HepG2 (cell line): ENCODE measurements around the gene HDDC3. TPM values are rescaled to one million over a fixed set of nuclear protein-coding genes. Genes with fewer than 3 reads are reported as not detected.

Experiments used
- FOXP4 ChIP-seq: sonication (generic); formaldehyde crosslinking; IDR thresholded peaks from 2 replicates; pipeline ENCODE4 v1.4.0; 2020; ENCODE audit warnings: missing genetic modification reagents
- NFE2L2 ChIP-seq: fragments of 150-350 bp; IDR thresholded peaks from 2 replicates; pipeline ENCODE4 v1.6.1; 2014; ENCODE audit warnings: low read length
- PAWR ChIP-seq: sonication (generic); formaldehyde crosslinking; IDR thresholded peaks from 2 replicates; pipeline ENCODE4 v1.4.0; 2020; ENCODE audit warnings: missing genetic modification reagents, mild to moderate bottlenecking, borderline replicate concordance
- SP1 ChIP-seq, 2 experiments: fragments of 450-650 bp in 1 of 2; sonication (generic) in 1 of 2; formaldehyde crosslinking in 1 of 2; IDR thresholded peaks; 2 replicates each; pipeline versions ENCODE4 v1.4.0 to v1.6.1; 2016 to 2020; ENCODE audit warnings: missing genetic modification reagents in 1 of 2
- SP140L ChIP-seq: sonication (generic); formaldehyde crosslinking; IDR thresholded peaks from 2 replicates; pipeline ENCODE4 v1.4.0; 2020; ENCODE audit warnings: missing genetic modification reagents, borderline replicate concordance
- TBX2 ChIP-seq: sonication (generic); formaldehyde crosslinking; IDR thresholded peaks from 2 replicates; pipeline ENCODE4 v1.5.0; 2020; ENCODE audit warnings: missing genetic modification reagents, mild to moderate bottlenecking, borderline replicate concordance
- TSC22D2 ChIP-seq: sonication (generic); formaldehyde crosslinking; IDR thresholded peaks from 2 replicates; pipeline ENCODE4 v1.5.1; 2020; ENCODE audit warnings: missing genetic modification reagents, mild to moderate bottlenecking, borderline replicate concordance
- WIZ ChIP-seq: sonication (generic); formaldehyde crosslinking; IDR thresholded peaks from 2 replicates; pipeline ENCODE4 v1.5.1; 2020; ENCODE audit warnings: mild to moderate bottlenecking, missing genetic modification reagents
- XRCC5 ChIP-seq: fragments of 200-400 bp; formaldehyde crosslinking; optimal IDR thresholded peaks from 2 replicates; pipeline ENCODE3; 2017; ENCODE audit warnings: mild to moderate bottlenecking, low read length
- ZMAT5 ChIP-seq: sonication (generic); formaldehyde crosslinking; IDR thresholded peaks from 2 replicates; pipeline ENCODE4 v1.5.0; 2020; ENCODE audit warnings: mild to moderate bottlenecking, low read depth, missing genetic modification reagents, borderline replicate concordance
- ZNF274 ChIP-seq: sonication (generic); formaldehyde crosslinking; IDR thresholded peaks from 2 replicates; pipeline ENCODE4 v1.5.1; 2020; ENCODE audit warnings: mild to moderate bottlenecking, missing genetic modification reagents
- ZNF281 ChIP-seq: sonication (generic); formaldehyde crosslinking; IDR thresholded peaks from 2 replicates; pipeline ENCODE4 v1.4.0; 2020; ENCODE audit warnings: missing genetic modification reagents, borderline replicate concordance
- ZNF770 ChIP-seq: sonication (generic); formaldehyde crosslinking; IDR thresholded peaks from 2 replicates; pipeline ENCODE4 v1.5.0; 2020; ENCODE audit warnings: mild to moderate bottlenecking, missing genetic modification reagents
- ZNF776 ChIP-seq: sonication (generic); formaldehyde crosslinking; IDR thresholded peaks from 2 replicates; pipeline ENCODE4 v1.4.0; 2020; ENCODE audit warnings: mild to moderate bottlenecking, missing genetic modification reagents
- ZNF883 ChIP-seq: sonication (generic); formaldehyde crosslinking; IDR thresholded peaks from 2 replicates; pipeline ENCODE4 v1.5.1; 2020; ENCODE audit warnings: mild to moderate bottlenecking, missing genetic modification reagents; ENCODE audit errors: not compliant biosample characterization
- polyA plus RNA-seq, 8 experiments: library from polyadenylated mRNA; depleted of rRNA in 3 of 8; stranded (reverse) in 7 of 8; unstranded in 1 of 8; fragments of >200 nt; fragmentation: Illumina TruSeq in 4 of 8; extraction: Trizol in 4 of 8; gene quantifications; 2 replicates each; pipeline versions ENCODE4 v1.2.1 to v1.2.3, GENCODE V29; 2011 to 2016; ENCODE audit warnings: low read depth in 4 of 8, missing spikeins in 1 of 8, mixed read lengths in 1 of 8; ENCODE audit not compliant: insufficient read depth in 1 of 8
- total RNA-seq, 5 experiments: library from RNA; depleted of rRNA; stranded (reverse); fragments of >200 nt; fragmentation: Illumina TruSeq; extraction: Trizol; gene quantifications; 2 replicates each; pipeline ENCODE4 v1.2.3, GENCODE V29; 2016; ENCODE audit warnings: low read depth in 1 of 5

The HDDC3 gene
- total and polyA plus RNA-seq, 2 of the 13 experiments (the other 11 are each of a cell fraction or from before 2014, with no cell fraction given), result 18.7 to 28.3 TPM

- no peak for TF ChIP-seq SP140L (CRISPR knock-in tag)
- no peak for TF ChIP-seq TSC22D2
- TF ChIP-seq FOXP4 (CRISPR knock-in tag), result no peak
- TF ChIP-seq SP1 (IDR thresholded peaks at IDR 0.05), result no peak
- no peak for TF ChIP-seq SP1 (CRISPR knock-in tag; IDR thresholded peaks at IDR 0.05)
- TF ChIP-seq ZMAT5 (CRISPR knock-in tag), result no peak
- no peak for TF ChIP-seq WIZ (CRISPR knock-in tag)
- TF ChIP-seq PAWR (CRISPR knock-in tag), result 0 out of 2 replicates have a peak, but pooled peaks have one; percentile 38
- no peak for TF ChIP-seq ZNF776
- TF ChIP-seq ZNF883 (CRISPR knock-in tag), result peak; percentile 60
- TF ChIP-seq TBX2 (CRISPR knock-in tag), result peak; percentile 31; the same call in 1 of the 2 replicates
- peak; percentile 45; the same call in 1 of the 2 replicates for TF ChIP-seq ZNF281 (CRISPR knock-in tag)
- no peak for TF ChIP-seq NFE2L2
- peak; percentile 73; the same call in 1 of the 2 replicates for TF ChIP-seq ZNF274
- peak; percentile 87 for TF ChIP-seq XRCC5
- no peak for TF ChIP-seq ZNF770 (CRISPR knock-in tag)
These were observed 38.9 kb downstream of the HDDC3 start (continued) for GRCh38 chr15:90893175-90894090.
